T-helper 2 cell treated with Interferon-gamma antibody and Interleukin-4, amounts not matched to agents 5 μg/mL and 100 μg/mL, for 36 hours (primary cell): ENCODE results near the gene CPTP.
"Not testable (repeated sequence)": the region's sequence is repeated elsewhere in the genome, so short reads cannot be mapped to it uniquely, and the experiment has no call there.

Source experiments
- DNase-seq: peaks from one replicate; pipeline ENCODE4 v3.0.0; 2021; ENCODE audit warnings: low spot score
- H3K27ac Mint-ChIP-seq: one replicate; pipeline ENCODE4 v1.8.0; 2021; ENCODE audit warnings: mild to moderate bottlenecking, mixed read lengths
- H3K27me3 Mint-ChIP-seq: one replicate; pipeline ENCODE4 v1.8.0; 2021; ENCODE audit warnings: low read depth, mixed read lengths
- H3K36me3 Mint-ChIP-seq: one replicate; pipeline ENCODE4 v1.8.0; 2021; ENCODE audit warnings: low read depth, mixed read lengths
- H3K4me1 Mint-ChIP-seq: one replicate; pipeline ENCODE4 v1.8.0; 2021; ENCODE audit warnings: low read depth, mixed read lengths
- H3K4me3 Mint-ChIP-seq: one replicate; pipeline ENCODE4 v1.8.0; 2022; ENCODE audit warnings: mild to moderate bottlenecking, moderate library complexity, mixed read lengths
- H3K9me3 Mint-ChIP-seq: one replicate; pipeline ENCODE4 v1.8.0; 2021; ENCODE audit warnings: mixed read lengths

Gene CPTP

GRCh38 chr1:1316199-1316598 is 8.4 kb upstream of the CPTP start:
- not testable (repeated sequence) for H3K27ac Mint-ChIP-seq, H3K4me3 Mint-ChIP-seq, H3K9me3 Mint-ChIP-seq, DNase-seq, H3K4me1 Mint-ChIP-seq, H3K27me3 Mint-ChIP-seq
- peaks cover 21% of the 10 kb centered on the region for H3K36me3 Mint-ChIP-seq

DNA sequence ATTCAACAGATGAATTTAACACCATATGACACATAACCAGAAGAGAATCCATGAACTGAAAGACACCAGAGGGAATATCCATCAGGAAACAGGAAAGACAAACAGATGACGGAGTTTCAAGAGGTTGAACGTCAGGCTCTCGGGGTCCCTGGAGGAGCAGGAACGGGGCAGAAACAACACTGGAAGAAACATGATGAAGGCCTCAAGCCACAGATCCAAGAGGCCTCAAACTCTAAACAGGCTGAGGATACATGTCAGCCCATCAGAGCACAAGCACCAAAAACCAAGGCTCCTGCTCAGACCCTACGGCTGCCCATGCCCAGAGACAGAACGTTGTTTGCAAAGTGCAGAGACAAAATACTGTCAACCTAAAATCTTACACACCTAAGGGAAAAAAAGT is 7.2 kb upstream of the CPTP start:
- Mint-ChIP-seq H3K27me3 (no peaks in the 10 kb centered on the region), H3K27ac (no peak overlapping the region), H3K9me3 (no peaks in the 10 kb centered on the region), H3K36me3 (peaks cover 21% of the 10 kb centered on the region), H3K4me3 (no peak overlapping the region), H3K4me1 (peaks cover 6% of the 10 kb centered on the region)
- no peak for DNase-seq

GRCh38 chr1:1318131-1318652 is 6.4 kb upstream of the CPTP start:
- peaks cover 21% of the 10 kb centered on the region for H3K36me3 Mint-ChIP-seq
- no peak overlapping the region for H3K27ac Mint-ChIP-seq
- DNase-seq = no peak
- no peaks in the 10 kb centered on the region for H3K9me3 Mint-ChIP-seq
- H3K27me3 Mint-ChIP-seq = no peaks in the 10 kb centered on the region
- no peak overlapping the region for H3K4me3 Mint-ChIP-seq
- peaks cover 8% of the 10 kb centered on the region for H3K4me1 Mint-ChIP-seq

GRCh38 chr1:1318777-1319645 is 5.6 kb upstream of the CPTP start:
- DNase-seq = no peak
- Mint-ChIP-seq H3K27me3 (no peaks in the 10 kb centered on the region), H3K4me1 (peaks cover 12% of the 10 kb centered on the region), H3K9me3 (no peaks in the 10 kb centered on the region), H3K27ac (no peak overlapping the region), H3K4me3 (no peak overlapping the region), H3K36me3 (peaks cover 18% of the 10 kb centered on the region)

DNA sequence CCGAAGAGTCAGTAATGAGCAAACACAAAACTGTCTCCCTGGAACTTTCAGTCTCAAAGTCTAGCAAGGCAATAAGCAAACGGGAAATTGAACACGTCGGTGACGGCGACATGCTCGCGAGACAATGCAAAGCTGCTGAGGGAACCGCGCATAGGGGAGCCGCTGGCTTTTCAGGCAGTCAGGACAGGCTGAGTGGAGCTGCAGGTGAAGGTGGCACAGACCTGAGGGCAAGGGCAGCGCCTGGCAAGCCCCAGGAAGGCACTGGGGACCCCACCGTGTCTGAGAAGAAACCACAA is 5.0 kb upstream of the CPTP start:
- no peak overlapping the region for H3K27ac Mint-ChIP-seq
- no peak overlapping the region for H3K4me3 Mint-ChIP-seq
- peaks cover 12% of the 10 kb centered on the region for H3K4me1 Mint-ChIP-seq
- peaks cover 18% of the 10 kb centered on the region for H3K36me3 Mint-ChIP-seq
- H3K9me3 Mint-ChIP-seq = no peaks in the 10 kb centered on the region
- no peaks in the 10 kb centered on the region for H3K27me3 Mint-ChIP-seq
- no peak for DNase-seq

- Mint-ChIP-seq H3K4me1 (peaks cover 17% of the 10 kb centered on the region), H3K27ac (no peak overlapping the region), H3K36me3 (peaks cover 15% of the 10 kb centered on the region), H3K27me3 (no peaks in the 10 kb centered on the region), H3K9me3 (no peaks in the 10 kb centered on the region), H3K4me3 (no peak overlapping the region)
- DNase-seq = no peak
Observed at GRCh38 chr1:1320666-1321448, 3.7 kb upstream of the CPTP start.

GRCh38 chr1:1321477-1321876 is 3.1 kb upstream of the CPTP start:
- no peak for DNase-seq
- Mint-ChIP-seq H3K27me3 (no peaks in the 10 kb centered on the region), H3K27ac (no peak overlapping the region), H3K9me3 (no peaks in the 10 kb centered on the region), H3K4me1 (peaks cover 22% of the 10 kb centered on the region), H3K4me3 (no peak overlapping the region), H3K36me3 (peaks cover 11% of the 10 kb centered on the region)

DNA sequence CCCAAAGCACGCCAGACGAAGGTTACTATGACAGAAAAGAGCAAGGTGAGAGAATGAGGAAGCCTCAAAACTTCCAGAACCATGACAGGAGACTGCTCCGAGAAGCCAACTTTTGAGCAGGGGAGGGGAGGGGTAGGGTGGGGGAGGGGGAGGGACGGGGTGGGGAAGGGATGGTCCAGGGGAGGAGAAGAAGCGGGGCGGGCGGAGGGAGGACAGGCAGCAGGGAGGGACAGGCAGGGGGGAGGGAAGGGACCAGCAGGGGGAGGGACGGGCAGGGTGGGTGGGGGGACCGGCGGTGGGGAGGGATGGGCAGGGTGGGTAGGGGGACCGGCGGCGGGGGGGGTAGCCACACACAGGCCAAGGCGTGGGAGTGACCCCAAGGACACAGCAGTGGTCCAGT is 2.2 kb upstream of the CPTP start:
- peak overlapping the region; percentile 72 for H3K4me3 Mint-ChIP-seq
- peaks cover 22% of the 10 kb centered on the region for H3K4me1 Mint-ChIP-seq
- H3K36me3 Mint-ChIP-seq = peaks cover 9% of the 10 kb centered on the region
- H3K27me3 Mint-ChIP-seq = no peaks in the 10 kb centered on the region
- H3K9me3 Mint-ChIP-seq = no peaks in the 10 kb centered on the region
- DNase-seq = no peak
- peak overlapping the region; percentile 78 for H3K27ac Mint-ChIP-seq

DNA sequence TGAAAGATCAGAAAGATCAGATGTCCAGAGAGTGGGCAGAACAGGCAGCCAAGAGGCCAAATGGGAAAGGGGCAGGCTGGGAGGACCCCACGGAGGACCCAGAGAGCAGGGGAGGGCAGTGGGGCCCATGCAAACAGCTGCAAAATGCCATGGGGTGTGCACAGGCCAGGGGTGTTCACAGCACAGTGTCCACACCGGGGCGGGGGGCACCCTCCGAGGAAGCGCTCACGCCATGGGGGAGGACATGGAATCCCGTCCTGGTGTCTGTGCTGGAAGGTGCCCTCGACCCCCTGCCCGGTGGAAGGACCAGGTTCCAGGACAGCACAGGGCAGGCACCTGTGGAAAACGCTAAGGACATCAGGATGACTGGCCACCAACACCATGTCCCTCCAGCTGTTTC is 1.6 kb upstream of the CPTP start:
- DNase-seq = no peak
- Mint-ChIP-seq H3K4me3 (peak overlapping the region; percentile 81), H3K27ac (peak overlapping the region; percentile 78), H3K27me3 (no peaks in the 10 kb centered on the region), H3K36me3 (peaks cover 5% of the 10 kb centered on the region), H3K9me3 (no peaks in the 10 kb centered on the region), H3K4me1 (peaks cover 22% of the 10 kb centered on the region)

GRCh38 chr1:1324084-1324523 is 498 bp upstream of the CPTP start:
- DNase-seq = no peak
- Mint-ChIP-seq H3K27me3 (no peaks in the 10 kb centered on the region), H3K4me1 (peaks cover 22% of the 10 kb centered on the region), H3K9me3 (no peaks in the 10 kb centered on the region), H3K36me3 (peaks cover 4% of the 10 kb centered on the region), H3K4me3 (peak overlapping the region; percentile 74), H3K27ac (peak overlapping the region; percentile 60)

- DNase-seq = no peak
- Mint-ChIP-seq H3K4me1 (peaks cover 22% of the 10 kb centered on the region), H3K27ac (peak overlapping the region; percentile 82), H3K27me3 (no peaks in the 10 kb centered on the region), H3K36me3 (no peaks in the 10 kb centered on the region), H3K9me3 (peaks cover 3% of the 10 kb centered on the region), H3K4me3 (peak overlapping the region; percentile 79)
Observed at GRCh38 chr1:1325288-1326074, 879 bp downstream of the CPTP start.

- DNase-seq = no peak
- peak overlapping the region; percentile 82 for H3K27ac Mint-ChIP-seq
- H3K9me3 Mint-ChIP-seq = peaks cover 3% of the 10 kb centered on the region
- H3K4me1 Mint-ChIP-seq = peaks cover 22% of the 10 kb centered on the region
- no peaks in the 10 kb centered on the region for H3K36me3 Mint-ChIP-seq
- peak overlapping the region; percentile 79 for H3K4me3 Mint-ChIP-seq
- no peaks in the 10 kb centered on the region for H3K27me3 Mint-ChIP-seq
Observed at GRCh38 chr1:1326075-1326605, 1.5 kb downstream of the CPTP start.

DNA sequence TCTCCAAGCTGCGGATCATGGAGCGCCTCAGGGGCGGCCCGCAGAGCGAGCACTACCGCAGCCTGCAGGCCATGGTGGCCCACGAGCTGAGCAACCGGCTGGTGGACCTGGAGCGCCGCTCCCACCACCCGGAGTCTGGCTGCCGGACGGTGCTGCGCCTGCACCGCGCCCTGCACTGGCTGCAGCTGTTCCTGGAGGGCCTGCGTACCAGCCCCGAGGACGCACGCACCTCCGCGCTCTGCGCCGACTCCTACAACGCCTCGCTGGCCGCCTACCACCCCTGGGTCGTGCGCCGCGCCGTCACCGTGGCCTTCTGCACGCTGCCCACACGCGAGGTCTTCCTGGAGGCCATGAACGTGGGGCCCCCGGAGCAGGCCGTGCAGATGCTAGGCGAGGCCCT is 2.7 kb downstream of the CPTP start:
- Mint-ChIP-seq H3K4me1 (peaks cover 18% of the 10 kb centered on the region), H3K27ac (no peak overlapping the region), H3K9me3 (peaks cover 3% of the 10 kb centered on the region), H3K36me3 (no peaks in the 10 kb centered on the region), H3K4me3 (no peak overlapping the region), H3K27me3 (no peaks in the 10 kb centered on the region)
- DNase-seq = no peak
